Measurements from ENCODE around the gene LIX1L.

LIX1L gene

DNA sequence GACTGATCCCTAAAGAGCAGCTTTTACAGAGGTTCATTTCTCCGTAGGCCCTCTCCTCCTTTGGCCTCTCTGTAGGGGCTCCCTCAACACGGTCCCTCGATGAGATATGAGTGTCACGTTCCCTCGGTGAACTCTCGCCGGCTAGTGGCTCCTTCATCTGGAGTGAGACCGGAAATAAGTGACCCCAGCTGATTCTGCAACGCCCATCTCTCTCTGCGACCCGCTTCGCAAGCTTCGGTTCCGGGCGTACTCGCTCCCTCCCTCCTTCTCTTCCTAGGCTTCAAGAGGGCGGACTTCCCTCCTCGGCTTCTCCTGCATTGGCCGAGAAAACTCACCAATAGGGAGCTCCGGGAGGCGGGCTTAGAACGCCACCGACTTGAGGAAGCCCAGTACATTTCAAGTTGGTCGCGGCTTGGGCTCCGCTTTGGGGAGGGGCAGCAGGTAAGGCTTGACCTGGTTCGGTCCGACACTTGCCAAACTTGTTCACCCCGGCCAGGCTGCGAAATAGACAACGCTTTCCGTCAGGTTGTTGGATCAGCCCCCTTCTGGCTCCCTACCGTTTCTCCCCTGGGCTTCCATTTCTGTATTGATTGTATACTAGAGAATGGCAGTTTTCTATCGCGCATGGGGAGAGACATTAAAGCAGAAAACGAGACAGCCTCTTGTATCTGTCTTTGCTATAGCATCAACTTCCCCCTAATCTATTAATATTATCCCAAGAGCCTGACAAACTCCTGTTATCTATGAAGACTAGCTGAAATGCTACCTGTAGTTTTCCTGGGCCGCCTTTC is 6.7 kb upstream of the LIX1L start, which contains the start of the genes ANKRD34A and POLR3GL:
ANKRD34A (minus strand) TSS at position 248 of the 791 bp plus-strand sequence. CDS start 2,816 bp downstream, outside the sequence.
POLR3GL (plus strand) TSS at position 363 of the 791 bp plus-strand sequence. CDS start 10,176 bp downstream, outside the sequence.
- TF ChIP-seq, protein P1, sequence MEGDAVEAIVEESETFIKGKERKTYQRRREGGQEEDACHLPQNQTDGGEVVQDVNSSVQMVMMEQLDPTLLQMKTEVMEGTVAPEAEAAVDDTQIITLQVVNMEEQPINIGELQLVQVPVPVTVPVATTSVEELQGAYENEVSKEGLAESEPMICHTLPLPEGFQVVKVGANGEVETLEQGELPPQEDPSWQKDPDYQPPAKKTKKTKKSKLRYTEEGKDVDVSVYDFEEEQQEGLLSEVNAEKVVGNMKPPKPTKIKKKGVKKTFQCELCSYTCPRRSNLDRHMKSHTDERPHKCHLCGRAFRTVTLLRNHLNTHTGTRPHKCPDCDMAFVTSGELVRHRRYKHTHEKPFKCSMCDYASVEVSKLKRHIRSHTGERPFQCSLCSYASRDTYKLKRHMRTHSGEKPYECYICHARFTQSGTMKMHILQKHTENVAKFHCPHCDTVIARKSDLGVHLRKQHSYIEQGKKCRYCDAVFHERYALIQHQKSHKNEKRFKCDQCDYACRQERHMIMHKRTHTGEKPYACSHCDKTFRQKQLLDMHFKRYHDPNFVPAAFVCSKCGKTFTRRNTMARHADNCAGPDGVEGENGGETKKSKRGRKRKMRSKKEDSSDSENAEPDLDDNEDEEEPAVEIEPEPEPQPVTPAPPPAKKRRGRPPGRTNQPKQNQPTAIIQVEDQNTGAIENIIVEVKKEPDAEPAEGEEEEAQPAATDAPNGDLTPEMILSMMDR (IDR thresholded peaks at IDR 0.05) = no peak

GRCh38 chr1:145963265-145964019 is 5.6 kb upstream of the LIX1L start:
- TF ChIP-seq, protein P1 (IDR thresholded peaks at IDR 0.05) = no peak

GRCh38 chr1:145962157-145963102 is 4.6 kb upstream of the LIX1L start:
- TF ChIP-seq, protein P1 (IDR thresholded peaks at IDR 0.05) = no peak

- TF ChIP-seq, protein P1 (IDR thresholded peaks at IDR 0.05) = no peak
Measured at GRCh38 chr1:145961425-145962156, 3.8 kb upstream of the LIX1L start.

DNA sequence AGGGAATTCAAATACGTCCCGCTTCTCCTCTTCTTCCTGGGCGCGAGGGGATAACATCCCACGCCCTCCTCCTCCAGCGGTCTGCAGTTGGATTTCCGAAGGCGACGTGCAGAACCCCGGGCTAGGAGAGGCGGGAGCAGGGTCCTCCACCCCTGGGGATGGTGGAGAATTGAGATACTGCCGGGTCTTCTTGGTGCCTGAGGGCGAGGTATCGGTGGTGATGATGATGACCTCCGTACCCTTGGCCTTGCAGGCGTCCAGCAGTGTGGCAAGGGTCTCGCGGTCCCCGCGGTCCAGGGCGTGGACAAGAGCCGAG is 3.2 kb upstream of the LIX1L start:
- TF ChIP-seq, protein P1 (IDR thresholded peaks at IDR 0.05) = no peak

GRCh38 chr1:145960468-145961108 is 2.8 kb upstream of the LIX1L start:
- TF ChIP-seq, protein P1 (IDR thresholded peaks at IDR 0.05) = no peak
